ENCODE results near the gene DTNB.

GRCh38 chr2:25416674-25417073, 256.7 kb downstream of the DTNB start:
- TF ChIP-seq CTCF (IDR thresholded peaks at IDR 0.05), result no peak
- no peak for TF ChIP-seq POLR2A (IDR thresholded peaks at IDR 0.05)
- no peak for TF ChIP-seq EP300 (IDR thresholded peaks at IDR 0.05)

Data from ovary (tissue), 3 donors.